Pancreas (tissue), 10 donors: ENCODE data around the gene NLGN3. TPM values are rescaled to one million over a fixed set of nuclear protein-coding genes. Genes with fewer than 3 reads are reported as not detected.
A peak's percentile ranks its signal among the peaks of the same experiment; 100 is the strongest.

Experiments used
- ATAC-seq, 4 donors: fragments of 200-7000 bp; cut with Tn5 transposase; one replicate each; pipeline versions ENCODE4 v1.8.0 to v1.9.1; 2020; ENCODE audit warnings: mild to moderate bottlenecking in 4 of 4, moderate library complexity in 4 of 4
- DNase-seq, 6 donors: peaks; one replicate each; pipeline ENCODE4 v3.0.0-alpha.2; 2020
- FAIRE-seq: peaks from 2 replicates; lab custom pipeline; 2012; peaks lifted over from hg19 to GRCh38; lab: Jason Lieb, UNC
- H3K27ac ChIP-seq, 4 donors: fragments of 200-600 bp; sonication (generic); 1 replicate in 3 of 4; 2 replicates in 1 of 4; pipeline versions ENCODE4 v1.5.0 to v1.8.0; 2020
- H3K27me3 ChIP-seq, 4 donors: fragments of 200-600 bp; one replicate each; pipeline ENCODE4 v1.8.0; 2021
- H3K36me3 ChIP-seq, 3 donors: fragments of 200-600 bp; sonication (generic) in 1 of 3; one replicate each; pipeline versions ENCODE4 v1.5.0 to v1.8.0; 2020 to 2021
- H3K4me1 ChIP-seq, 3 donors: fragments of 200-600 bp; one replicate each; pipeline ENCODE4 v1.8.0; 2021
- H3K4me3 ChIP-seq, 4 donors: fragments of 200-600 bp; sonication (generic) in 2 of 4; one replicate each; pipeline versions ENCODE4 v1.5.0 to v1.8.0; 2020 to 2021
- H3K9me3 ChIP-seq, 4 donors: fragments of 200-600 bp; one replicate each; pipeline ENCODE4 v1.8.0; 2021
- WGBS, 2 donors: extraction: QIAGEN DNeasy Blood & Tissue Kit; methylation state at CpG; one replicate each; pipeline ENCODE4 v1.1.7; 2013; 5-methylcytosine and 5-hydroxymethylcytosine counted together
- intact Hi-C, 3 donors: fragments of 100-400 bp; cut with DNase I; formaldehyde crosslinking; loops; one replicate each; pipeline versions ENCODE4 v1.11.1 to v1.14.2; 2022
- polyA plus RNA-seq, 2 donors: library from polyadenylated mRNA; stranded (reverse); fragments of 200-250 nt; gene quantifications; one replicate each; pipeline ENCODE4 v1.2.3, GENCODE V29; 2013
- total RNA-seq, 6 donors: library from RNA; stranded (reverse); fragmentation: NEBNext Ultra II Directional in 4 of 6; extraction: Animal tissue kit (Norgen Biotek cat#: 25700) in 4 of 6; gene quantifications; one replicate each; pipeline versions ENCODE4 v1.2.1 to v1.2.4, GENCODE V29; 2021 to 2023
- TF ChIP-seq, protein P1 (sequence below), 4 donors: fragments of 200-600 bp; sonication (generic) in 3 of 4; IDR thresholded peaks; one replicate each; pipeline versions ENCODE4 v1.5.0 to v1.8.0; 2021; ENCODE audit warnings: antibody characterized with exemption in 4 of 4
- donor health status: healthy with polysubstance abuse.
- donor health status: DM: no; HTN: no; CAD: no; lungs with moderate emphysema.
- donor health status: DM: no; HTN: no; CAD: no.
- donor health status: control.
- donor health status: control.
- donor health status: Bipolar disorder and iron deficiency.
- donor health status: DM: yes; HTN: yes; CAD: no.
- donor health status: DM: no; HTN: no; CAD: no.
- donor health status: DM: no; HTN: no; CAD: no.
- donor health status: DM: yes; HTN: yes; CAD: no.

The NLGN3 gene
- total and polyA plus RNA-seq, 8 donors = 0.04 to 0.56 (median 0.21) TPM

GRCh38 chrX:71217298-71217697 lies 72.7 kb downstream of the NLGN3 start:
- Histone ChIP-seq H3K27ac (no peak overlapping the region), H3K4me1 (peaks cover 0 to 10% (median 0%) of the 10 kb centered on the region in 3 donors), H3K4me3 (peak overlapping the region in 2 of 4 donors; percentile 32 to 47), H3K9me3 (no peaks in the 10 kb centered on the region), H3K27me3 (no peaks in the 10 kb centered on the region), H3K36me3 (no peaks in the 10 kb centered on the region)
- TF ChIP-seq, protein P1, sequence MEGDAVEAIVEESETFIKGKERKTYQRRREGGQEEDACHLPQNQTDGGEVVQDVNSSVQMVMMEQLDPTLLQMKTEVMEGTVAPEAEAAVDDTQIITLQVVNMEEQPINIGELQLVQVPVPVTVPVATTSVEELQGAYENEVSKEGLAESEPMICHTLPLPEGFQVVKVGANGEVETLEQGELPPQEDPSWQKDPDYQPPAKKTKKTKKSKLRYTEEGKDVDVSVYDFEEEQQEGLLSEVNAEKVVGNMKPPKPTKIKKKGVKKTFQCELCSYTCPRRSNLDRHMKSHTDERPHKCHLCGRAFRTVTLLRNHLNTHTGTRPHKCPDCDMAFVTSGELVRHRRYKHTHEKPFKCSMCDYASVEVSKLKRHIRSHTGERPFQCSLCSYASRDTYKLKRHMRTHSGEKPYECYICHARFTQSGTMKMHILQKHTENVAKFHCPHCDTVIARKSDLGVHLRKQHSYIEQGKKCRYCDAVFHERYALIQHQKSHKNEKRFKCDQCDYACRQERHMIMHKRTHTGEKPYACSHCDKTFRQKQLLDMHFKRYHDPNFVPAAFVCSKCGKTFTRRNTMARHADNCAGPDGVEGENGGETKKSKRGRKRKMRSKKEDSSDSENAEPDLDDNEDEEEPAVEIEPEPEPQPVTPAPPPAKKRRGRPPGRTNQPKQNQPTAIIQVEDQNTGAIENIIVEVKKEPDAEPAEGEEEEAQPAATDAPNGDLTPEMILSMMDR (IDR thresholded peaks at IDR 0.05) = no peak
- FAIRE-seq (no peak), DNase-seq (no peak), ATAC-seq (no peak)
- WGBS, 2 donors = 11 to 46% methylated on average over 6 of the region's 6 CpGs
- intact Hi-C loops = no loop called here

Other genes with a start within 250 kb of the NLGN3 start
- 1 to 10 TPM; 3.0 to 9.0 (median 4.3) TPM for gene TEX11, start 236.1 kb upstream of the NLGN3 start, total RNA-seq
- 1 to 10 TPM in 1 of 2 donors, under 1 TPM in 1; 0.75 to 1.1 TPM for gene TEX11, start 236.1 kb upstream of the NLGN3 start, polyA plus RNA-seq
- gene SLC7A3, start 213.7 kb upstream of the NLGN3 start, total RNA-seq = under 1 TPM in 1 of 6 donors, not detected in 5; 0.13 TPM
- gene SLC7A3, start 213.7 kb upstream of the NLGN3 start, polyA plus RNA-seq = not detected
- gene SNX12, start 76.5 kb upstream of the NLGN3 start, total RNA-seq = 10 to 100 TPM; 17.1 to 31.3 (median 23.5) TPM
- 10 to 100 TPM in 1 of 2 donors, 1 to 10 TPM in 1; 9.8 to 16.1 TPM for gene SNX12, start 76.5 kb upstream of the NLGN3 start, polyA plus RNA-seq
- gene FOXO4, start 49.0 kb upstream of the NLGN3 start, total RNA-seq = 10 to 100 TPM in 5 of 6 donors, 1 to 10 TPM in 1; 8.9 to 20.0 (median 14.6) TPM
- 1 to 10 TPM; 7.5 to 8.5 TPM for gene FOXO4, start 49.0 kb upstream of the NLGN3 start, polyA plus RNA-seq
- gene CXorf65, start 38.1 kb upstream of the NLGN3 start, total RNA-seq = not detected
- gene CXorf65, start 38.1 kb upstream of the NLGN3 start, polyA plus RNA-seq = not detected
- gene IL2RG, start 33.3 kb upstream of the NLGN3 start, total RNA-seq = 1 to 10 TPM in 4 of 6 donors, under 1 TPM in 2; 0.19 to 4.4 (median 1.8) TPM
- 1 to 10 TPM; 1.1 to 1.3 TPM for gene IL2RG, start 33.3 kb upstream of the NLGN3 start, polyA plus RNA-seq
- 10 to 100 TPM; 12.2 to 25.7 (median 18.8) TPM for gene MED12, start 26.2 kb upstream of the NLGN3 start, total RNA-seq
- 10 to 100 TPM; 12.8 to 15.9 TPM for gene MED12, start 26.2 kb upstream of the NLGN3 start, polyA plus RNA-seq
- gene GJB1, start 78.4 kb downstream of the NLGN3 start, total RNA-seq = 10 to 100 TPM; 48.2 to 70.6 (median 56.2) TPM
- 10 to 100 TPM; 40.1 to 63.4 TPM for gene GJB1, start 78.4 kb downstream of the NLGN3 start, polyA plus RNA-seq
- 10 to 100 TPM in 3 of 6 donors, 1 to 10 TPM in 3; 4.5 to 15.9 (median 8.9) TPM for gene ZMYM3, start 109.3 kb downstream of the NLGN3 start, total RNA-seq
- gene ZMYM3, start 109.3 kb downstream of the NLGN3 start, polyA plus RNA-seq = 10 to 100 TPM in 1 of 2 donors, 1 to 10 TPM in 1; 9.0 to 10.8 TPM
- gene NONO, start 138.8 kb downstream of the NLGN3 start, total RNA-seq = 100 to 1,000 TPM; 137 to 215 (median 178) TPM
- gene NONO, start 138.8 kb downstream of the NLGN3 start, polyA plus RNA-seq = 100 to 1,000 TPM in 1 of 2 donors, 10 to 100 TPM in 1; 72.0 to 110 TPM
- gene ITGB1BP2, start 156.9 kb downstream of the NLGN3 start, total RNA-seq = under 1 TPM; 0.13 to 0.58 (median 0.27) TPM
- gene ITGB1BP2, start 156.9 kb downstream of the NLGN3 start, polyA plus RNA-seq = 1 to 10 TPM; 1.1 to 2.0 TPM
- gene TAF1, start 221.5 kb downstream of the NLGN3 start, total RNA-seq = 10 to 100 TPM; 13.5 to 23.2 (median 17.0) TPM
- gene TAF1, start 221.5 kb downstream of the NLGN3 start, polyA plus RNA-seq = 10 to 100 TPM in 1 of 2 donors, 1 to 10 TPM in 1; 9.8 to 11.8 TPM